ENCODE data around the gene EXOG.

Gene EXOG

GRCh38 chr3:38489766-38490165, 6.4 kb upstream of the EXOG start:
- DNase-seq = no peak
- Histone ChIP-seq H3K27ac (no peak overlapping the region), H3K4me3 (ENCODE audit: low read depth, low read length) (no peak overlapping the region), H3K27me3 (ENCODE audit: insufficient read depth, low read depth, severe bottlenecking) (no peaks in the 10 kb centered on the region), H3K36me3 (peaks cover 1% of the 10 kb centered on the region; the same call in 1 of the 2 replicates), H3K9me3 (ENCODE audit: severe bottlenecking) (no peaks in the 10 kb centered on the region)
- TF ChIP-seq, protein P1, sequence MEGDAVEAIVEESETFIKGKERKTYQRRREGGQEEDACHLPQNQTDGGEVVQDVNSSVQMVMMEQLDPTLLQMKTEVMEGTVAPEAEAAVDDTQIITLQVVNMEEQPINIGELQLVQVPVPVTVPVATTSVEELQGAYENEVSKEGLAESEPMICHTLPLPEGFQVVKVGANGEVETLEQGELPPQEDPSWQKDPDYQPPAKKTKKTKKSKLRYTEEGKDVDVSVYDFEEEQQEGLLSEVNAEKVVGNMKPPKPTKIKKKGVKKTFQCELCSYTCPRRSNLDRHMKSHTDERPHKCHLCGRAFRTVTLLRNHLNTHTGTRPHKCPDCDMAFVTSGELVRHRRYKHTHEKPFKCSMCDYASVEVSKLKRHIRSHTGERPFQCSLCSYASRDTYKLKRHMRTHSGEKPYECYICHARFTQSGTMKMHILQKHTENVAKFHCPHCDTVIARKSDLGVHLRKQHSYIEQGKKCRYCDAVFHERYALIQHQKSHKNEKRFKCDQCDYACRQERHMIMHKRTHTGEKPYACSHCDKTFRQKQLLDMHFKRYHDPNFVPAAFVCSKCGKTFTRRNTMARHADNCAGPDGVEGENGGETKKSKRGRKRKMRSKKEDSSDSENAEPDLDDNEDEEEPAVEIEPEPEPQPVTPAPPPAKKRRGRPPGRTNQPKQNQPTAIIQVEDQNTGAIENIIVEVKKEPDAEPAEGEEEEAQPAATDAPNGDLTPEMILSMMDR (IDR thresholded peaks at IDR 0.05; ENCODE audit: low read depth, low read length) = no peak

GRCh38 chr3:38490281-38491030, 5.7 kb upstream of the EXOG start:
- no peaks in the 10 kb centered on the region for H3K27me3 ChIP-seq (ENCODE audit: insufficient read depth, low read depth, severe bottlenecking)
- no peak overlapping the region for H3K27ac ChIP-seq
- DNase-seq = no peak
- no peaks in the 10 kb centered on the region; the same call in 1 of the 2 replicates for H3K36me3 ChIP-seq
- H3K9me3 ChIP-seq (ENCODE audit: severe bottlenecking) = no peaks in the 10 kb centered on the region
- no peak overlapping the region for H3K4me3 ChIP-seq (ENCODE audit: low read depth, low read length)
- TF ChIP-seq, protein P1 (IDR thresholded peaks at IDR 0.05; ENCODE audit: low read depth, low read length) = no peak

GRCh38 chr3:38491215-38491614, 4.9 kb upstream of the EXOG start:
- no peak overlapping the region for H3K27ac ChIP-seq
- no peak for DNase-seq
- TF ChIP-seq, protein P1 (IDR thresholded peaks at IDR 0.05; ENCODE audit: low read depth, low read length) = no peak
- H3K27me3 ChIP-seq (ENCODE audit: insufficient read depth, low read depth, severe bottlenecking) = no peaks in the 10 kb centered on the region
- no peak overlapping the region for H3K4me3 ChIP-seq (ENCODE audit: low read depth, low read length)
- H3K9me3 ChIP-seq (ENCODE audit: severe bottlenecking) = no peaks in the 10 kb centered on the region
- no peaks in the 10 kb centered on the region; the same call in 1 of the 2 replicates for H3K36me3 ChIP-seq

DNA sequence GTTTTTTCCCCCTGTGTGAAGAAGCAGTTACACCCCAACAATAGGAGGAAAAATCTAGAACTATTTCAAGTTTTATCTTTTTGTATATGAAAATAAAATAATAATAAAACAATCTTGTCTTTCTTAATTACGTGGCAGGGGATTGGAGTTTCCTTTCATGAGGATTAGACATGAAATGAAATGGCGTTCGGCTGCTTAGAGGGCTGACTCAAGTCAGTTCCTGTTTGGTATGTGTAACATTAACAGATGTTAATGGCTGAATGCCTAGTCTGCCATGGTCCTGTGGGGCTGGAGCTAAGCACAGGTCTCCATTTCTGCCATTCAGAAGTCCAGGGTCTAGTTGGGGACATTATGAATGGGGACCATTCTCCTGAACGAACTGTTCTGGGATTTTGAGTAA, 3.1 kb upstream of the EXOG start:
- Histone ChIP-seq H3K9me3 (ENCODE audit: severe bottlenecking) (no peaks in the 10 kb centered on the region), H3K27ac (no peak overlapping the region), H3K27me3 (ENCODE audit: insufficient read depth, low read depth, severe bottlenecking) (no peaks in the 10 kb centered on the region), H3K36me3 (peaks cover under 1% of the 10 kb centered on the region; the same call in 1 of the 2 replicates), H3K4me3 (ENCODE audit: low read depth, low read length) (no peak overlapping the region)
- TF ChIP-seq, protein P1 (IDR thresholded peaks at IDR 0.05; ENCODE audit: low read depth, low read length) = no peak
- DNase-seq = no peak

GRCh38 chr3:38497031-38497430, 891 bp downstream of the EXOG start:
- Histone ChIP-seq H3K9me3 (ENCODE audit: severe bottlenecking) (no peaks in the 10 kb centered on the region), H3K36me3 (peaks cover 11% of the 10 kb centered on the region), H3K27me3 (ENCODE audit: insufficient read depth, low read depth, severe bottlenecking) (no peaks in the 10 kb centered on the region), H3K27ac (no peak overlapping the region), H3K4me3 (ENCODE audit: low read depth, low read length) (peak overlapping the region; percentile 92)
- DNase-seq = no peak
- TF ChIP-seq, protein P1 (IDR thresholded peaks at IDR 0.05; ENCODE audit: low read depth, low read length) = no peak
